HG03378 (cell line): ENCODE measurements around the gene TGFBI.
A peak's percentile ranks its signal among the peaks of the same experiment; 100 is the strongest.

Source experiments
- ATAC-seq: cut with Tn5 transposase; IDR thresholded peaks from one replicate; pipeline ENCODE4 v1.9.1; 2021; ENCODE audit warnings: mild to moderate bottlenecking, moderate library complexity; ENCODE audit not compliant: unreplicated experiment

The TGFBI gene

DNA sequence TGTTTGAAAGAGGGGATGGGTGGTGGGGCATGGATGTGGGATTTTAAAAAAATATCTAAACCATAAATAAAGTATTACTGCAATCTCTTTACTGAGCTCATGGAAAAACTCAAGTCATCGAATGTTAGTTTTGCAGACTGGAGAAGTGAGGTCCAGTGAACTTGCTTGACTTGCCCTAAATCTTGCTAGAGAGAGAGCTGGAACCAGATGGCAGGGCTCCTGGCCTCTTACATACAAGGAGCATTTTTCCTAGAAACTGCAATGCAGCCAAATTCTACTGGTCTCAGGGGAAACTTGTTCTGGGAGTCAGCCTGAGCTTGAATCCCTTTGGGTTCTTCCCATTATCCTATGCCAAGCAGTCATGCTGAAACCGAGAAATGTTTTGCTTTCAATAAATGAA lies 2.9 kb upstream of the TGFBI start:
- ATAC-seq, result no peak

DNA sequence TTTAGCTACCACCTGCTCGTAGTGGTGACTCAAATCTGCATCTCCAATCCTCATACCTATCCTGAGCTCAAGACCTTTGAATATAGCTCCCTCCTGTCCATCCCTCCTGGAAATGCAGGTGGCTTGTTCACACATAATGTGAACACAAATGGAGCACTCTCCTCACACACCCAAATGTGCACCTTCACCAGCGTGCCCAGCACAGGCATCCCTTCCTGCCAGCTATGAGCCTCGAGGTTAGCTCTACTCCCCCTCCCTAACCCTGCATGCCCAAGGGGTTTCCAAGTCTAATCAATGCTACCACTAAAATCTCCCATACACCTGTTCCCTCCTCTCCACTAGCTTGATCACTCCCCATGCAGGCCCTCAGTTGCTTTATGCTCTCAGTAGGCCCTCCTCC lies 2.2 kb upstream of the TGFBI start:
- no peak for ATAC-seq

DNA sequence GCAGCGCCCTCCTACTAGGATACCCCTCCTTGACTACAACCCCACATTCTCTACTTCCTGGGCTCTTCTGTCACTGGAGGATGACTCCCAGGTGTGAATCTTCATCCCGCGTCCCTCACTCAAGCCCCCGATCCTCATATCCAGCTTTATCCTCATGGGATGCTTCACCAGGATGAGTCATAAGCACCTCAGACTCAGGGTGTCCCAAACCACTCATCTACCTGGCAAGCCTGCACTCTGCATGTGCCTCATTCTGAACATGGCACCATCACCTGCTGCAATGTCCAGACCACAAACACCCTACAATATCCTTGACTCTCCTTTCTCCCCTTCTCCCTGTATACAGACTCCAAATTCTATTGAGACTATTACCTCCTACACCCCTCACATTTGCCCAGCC lies 1.5 kb upstream of the TGFBI start:
- ATAC-seq, result no peak

DNA sequence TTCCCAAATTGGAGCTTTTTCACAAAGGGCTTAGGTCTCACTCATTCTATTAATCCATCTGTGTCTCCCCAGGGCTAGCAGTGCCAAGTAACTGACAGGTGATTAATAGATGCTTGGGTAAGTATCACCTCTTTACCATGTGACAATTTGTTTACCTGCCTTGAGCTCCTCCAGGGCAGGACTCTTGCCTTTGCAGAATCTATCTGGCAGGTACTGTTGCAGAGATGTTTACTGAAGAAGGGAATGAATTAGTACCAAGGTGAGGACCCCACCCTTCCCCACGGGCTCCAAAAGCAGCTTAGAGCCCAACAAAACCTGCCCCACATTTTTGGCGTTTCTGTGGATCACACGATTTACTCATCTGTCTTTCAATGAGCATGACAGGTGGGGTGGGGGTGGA lies 698 bp upstream of the TGFBI start:
- no peak for ATAC-seq

DNA sequence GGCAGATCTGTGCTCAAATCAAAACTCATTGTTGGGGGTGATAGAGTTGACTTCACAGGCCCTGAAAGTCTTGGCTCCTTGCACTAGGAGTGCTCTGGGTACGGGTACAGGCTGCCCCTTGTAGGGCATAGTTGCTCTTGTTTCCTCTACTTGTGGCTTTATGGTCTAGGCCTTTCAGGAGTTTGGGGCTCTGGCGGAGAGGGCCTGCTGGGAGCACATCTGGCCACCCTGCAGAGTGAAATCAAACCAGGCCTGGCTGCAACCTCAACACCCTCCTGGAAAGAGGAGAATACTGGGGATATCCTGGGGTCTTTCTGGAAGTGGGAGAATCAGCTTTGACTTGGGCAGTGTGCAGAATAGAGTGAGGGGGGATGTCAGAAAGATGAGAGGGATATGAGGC lies 1.5 kb downstream of the TGFBI start:
- ATAC-seq, result no peak

DNA sequence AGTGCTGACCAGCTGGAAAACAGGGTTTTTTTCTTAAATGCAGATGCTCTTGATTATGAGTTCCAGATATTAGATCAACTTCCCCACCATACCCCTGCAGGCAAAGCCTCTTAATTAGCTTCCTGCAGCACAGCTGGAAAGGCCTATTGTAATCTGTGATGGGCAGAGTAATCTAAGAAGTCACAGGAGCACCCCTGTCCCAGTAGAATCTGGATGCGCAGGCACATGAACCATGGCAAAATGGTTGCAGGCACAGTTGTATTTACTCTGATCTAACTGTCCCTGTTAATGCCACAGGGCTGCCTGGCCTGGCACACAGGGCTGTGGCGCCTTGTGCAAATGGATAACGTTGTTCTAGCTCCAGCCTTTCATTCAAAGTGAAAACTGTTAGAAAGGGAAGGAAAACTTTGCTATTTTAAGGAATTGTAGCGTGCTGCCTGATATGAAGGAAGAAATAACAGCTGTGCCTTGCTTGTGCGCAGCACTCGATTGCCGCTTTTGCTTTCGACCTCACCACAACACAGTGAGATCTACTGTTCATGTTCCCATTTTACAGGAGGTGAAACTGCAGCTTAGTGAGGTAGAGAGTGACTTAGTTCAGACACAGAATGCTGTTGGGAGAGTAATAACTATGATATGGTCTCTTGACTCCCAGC lies 2.3 kb downstream of the TGFBI start:
- ATAC-seq, result no peak

DNA sequence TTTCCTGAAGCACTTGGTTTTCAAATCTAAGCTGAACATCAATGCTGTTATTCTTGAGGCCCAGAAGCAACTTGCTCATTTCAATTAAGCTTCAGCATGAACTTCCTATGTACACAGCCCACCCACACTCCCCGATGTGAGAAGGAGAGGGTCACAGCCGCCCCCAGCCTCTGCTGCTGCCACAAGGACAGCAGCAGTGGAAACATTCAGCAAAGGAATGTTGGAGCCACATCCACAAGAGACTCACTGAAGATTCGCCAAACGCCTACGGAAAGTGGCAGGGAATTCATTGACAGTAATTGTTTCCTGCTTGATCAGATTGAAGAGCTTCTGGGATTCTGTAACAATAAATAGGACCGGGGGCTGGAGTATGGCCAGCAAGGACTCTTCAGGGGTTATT lies 2.9 kb downstream of the TGFBI start:
- ATAC-seq, result no peak

DNA sequence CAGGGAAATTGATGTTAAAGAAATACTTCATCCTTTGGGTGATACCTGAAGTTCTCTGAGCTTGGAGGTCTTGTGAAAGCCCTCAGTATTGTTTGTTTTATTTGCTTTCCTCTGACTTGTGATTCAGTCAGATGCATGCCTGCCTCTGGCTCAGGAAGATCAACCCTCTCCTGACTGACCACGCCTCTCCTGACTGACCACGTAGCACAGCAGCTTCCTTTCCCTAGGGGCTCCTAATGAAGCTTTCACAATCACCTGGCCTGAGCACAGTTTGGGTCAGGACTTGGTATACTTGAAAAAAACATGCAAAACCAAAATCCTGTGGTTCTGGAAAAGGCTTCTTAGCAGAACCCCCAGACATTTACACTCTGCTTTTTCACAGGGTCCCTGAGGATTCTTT lies 3.8 kb downstream of the TGFBI start:
- no peak for ATAC-seq

DNA sequence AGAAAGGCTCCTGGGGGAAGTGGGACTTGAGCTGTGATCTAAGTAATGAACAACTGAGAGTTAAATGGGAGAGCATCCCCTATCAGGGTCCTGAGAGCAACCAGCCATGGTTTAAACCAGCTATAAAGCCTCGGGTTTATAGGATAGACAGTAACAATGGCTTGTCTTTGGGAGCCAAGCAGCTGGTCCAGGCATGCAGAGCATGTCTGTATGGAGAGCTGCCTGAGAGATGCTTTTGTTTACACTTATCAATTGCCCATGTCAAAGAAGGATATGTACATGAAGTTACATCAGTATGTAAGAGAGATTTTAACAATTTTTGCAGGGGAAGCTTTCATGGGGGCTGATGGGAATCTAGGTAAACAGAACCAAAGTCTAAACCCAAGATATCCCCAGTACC lies 4.4 kb downstream of the TGFBI start:
- ATAC-seq, result no peak

DNA sequence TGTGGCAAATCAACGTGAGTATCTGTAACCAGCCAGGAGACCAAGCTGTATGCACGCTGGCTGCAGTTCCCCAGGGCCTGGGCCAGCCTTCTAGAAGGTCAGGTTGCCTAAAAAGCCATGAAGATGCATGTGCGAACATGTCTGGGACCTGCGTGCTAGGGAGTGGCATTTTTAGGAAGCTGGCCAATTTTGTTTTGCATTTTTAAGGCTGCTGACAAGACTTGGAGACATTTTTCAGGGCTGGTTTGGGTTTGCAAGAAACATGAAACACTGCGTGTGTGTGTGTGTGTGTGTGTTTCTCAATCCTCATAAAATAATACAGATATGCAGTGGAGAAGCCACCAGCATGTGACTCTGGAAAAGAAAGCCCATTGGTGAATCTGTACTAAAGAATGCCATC lies 5.1 kb downstream of the TGFBI start:
- ATAC-seq, result no peak

DNA sequence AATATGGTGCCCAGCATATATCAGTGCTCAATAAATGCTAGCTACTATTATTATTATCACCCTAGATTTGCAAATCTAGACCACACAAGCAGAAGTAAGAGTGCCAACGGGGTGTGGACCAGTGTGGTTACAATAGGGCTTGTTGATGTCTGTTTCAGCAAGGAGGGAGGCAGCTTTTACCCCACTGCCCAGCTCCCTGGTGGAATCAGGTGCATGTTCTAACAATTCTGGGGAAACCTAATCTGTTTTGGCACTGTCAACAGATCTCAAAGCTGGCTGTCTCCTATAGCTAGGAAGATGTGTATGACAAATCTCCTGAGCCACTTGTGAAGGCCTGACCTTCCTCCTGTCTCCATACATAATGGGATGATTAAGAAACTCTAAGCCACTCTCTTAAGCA lies 5.7 kb downstream of the TGFBI start:
- no peak for ATAC-seq

DNA sequence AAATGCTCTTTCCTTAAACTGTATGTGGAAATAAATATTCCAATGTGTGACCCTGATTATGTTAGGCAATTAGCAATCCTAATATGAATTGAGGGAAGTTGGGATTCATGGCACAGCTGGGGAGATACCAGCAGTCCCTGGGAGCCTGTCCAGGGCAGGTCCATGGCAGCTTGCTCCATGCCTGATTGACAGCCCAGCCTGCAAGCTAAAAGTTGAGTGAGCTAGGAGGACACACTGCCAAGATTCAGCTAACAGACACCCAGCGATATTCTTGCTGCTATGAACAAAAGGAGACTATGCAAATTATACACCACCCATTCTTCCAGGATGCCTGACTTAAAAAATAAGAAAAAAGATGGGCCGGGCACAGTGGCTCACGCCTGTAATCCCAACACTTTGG lies 6.2 kb downstream of the TGFBI start:
- no peak for ATAC-seq

DNA sequence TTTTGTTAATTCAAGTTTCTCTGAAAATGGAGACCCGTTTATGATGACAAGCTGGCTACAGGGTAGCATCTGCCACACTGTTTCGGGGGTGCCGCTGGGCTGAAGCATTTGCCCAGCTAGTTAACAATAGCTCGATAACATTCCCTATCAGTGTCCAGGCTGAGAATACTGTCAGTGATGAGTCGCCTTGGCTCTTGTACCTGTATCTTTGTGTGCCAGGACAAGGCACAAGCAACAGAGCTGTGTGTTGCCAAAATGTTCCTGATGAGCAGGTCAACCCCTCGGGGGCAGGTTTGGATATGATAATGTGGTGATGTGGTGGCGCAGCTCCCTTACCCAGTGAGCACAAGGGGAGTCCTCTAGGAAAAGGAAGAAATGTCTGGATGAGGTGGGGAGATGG lies 7.0 kb downstream of the TGFBI start:
- ATAC-seq, result no peak

DNA sequence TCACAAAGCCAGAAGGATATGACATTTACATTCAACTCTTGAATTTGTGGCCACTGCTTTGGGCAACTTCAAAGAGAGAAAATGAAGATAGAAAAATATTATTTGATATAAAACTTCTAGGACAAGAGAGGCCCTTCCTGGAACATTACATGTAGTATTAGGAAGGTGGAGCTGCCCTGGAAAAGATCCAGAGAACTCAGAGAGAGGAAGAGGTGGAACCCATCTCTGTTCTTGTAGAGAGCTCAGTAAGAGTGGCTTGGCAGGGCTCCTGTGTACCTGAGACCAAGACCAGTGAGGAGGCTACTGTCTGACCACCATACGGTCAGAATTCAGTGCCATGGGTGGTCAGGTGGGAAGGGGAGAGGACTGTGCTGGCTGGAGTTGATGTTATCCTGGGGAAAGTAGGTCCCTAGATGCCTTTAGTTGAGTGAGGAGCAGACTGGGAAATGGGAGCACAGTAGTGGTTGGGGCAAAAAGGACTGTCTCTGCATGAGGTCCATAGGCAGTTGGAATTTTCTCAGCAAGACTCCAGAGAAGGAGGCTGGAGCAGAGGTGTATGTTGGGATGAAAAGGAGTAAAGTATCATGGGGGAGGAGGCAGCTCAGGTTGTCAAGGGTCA lies 7.6 kb downstream of the TGFBI start:
- no peak for ATAC-seq

DNA sequence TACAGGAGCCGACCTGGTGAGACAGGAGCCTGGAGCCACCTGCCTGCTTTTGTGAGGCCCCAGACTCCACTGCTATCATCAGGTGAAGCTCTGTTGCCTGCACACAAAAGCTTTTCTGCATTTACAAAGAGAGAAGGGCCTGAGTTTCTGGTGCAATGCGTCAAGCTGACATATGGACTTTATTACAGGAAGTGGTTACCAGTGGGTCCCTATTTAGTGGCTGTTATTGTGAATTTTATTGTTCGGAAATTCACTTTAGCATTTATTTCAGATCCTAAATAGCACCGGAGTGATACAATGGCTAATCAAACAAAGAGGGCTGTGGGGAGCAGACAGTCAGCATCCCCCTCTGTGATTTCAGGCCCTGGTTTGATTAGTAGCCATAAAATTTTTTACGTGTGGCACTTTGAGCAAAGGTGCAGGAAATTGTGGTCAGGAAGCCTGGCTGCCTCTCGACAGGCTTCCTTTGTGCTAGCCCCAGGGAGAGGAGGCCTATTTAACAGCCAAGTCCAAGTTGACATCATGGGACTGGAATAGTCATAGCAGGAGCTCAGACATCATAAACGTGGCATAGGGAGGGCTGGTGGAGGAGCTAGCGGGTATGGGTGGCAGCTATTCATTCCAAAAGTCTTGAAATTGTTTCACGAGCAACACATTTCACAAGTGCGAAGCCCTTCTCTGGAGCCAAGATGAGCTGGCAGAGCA lies 8.4 kb downstream of the TGFBI start:
- ATAC-seq, result peak; percentile 71

DNA sequence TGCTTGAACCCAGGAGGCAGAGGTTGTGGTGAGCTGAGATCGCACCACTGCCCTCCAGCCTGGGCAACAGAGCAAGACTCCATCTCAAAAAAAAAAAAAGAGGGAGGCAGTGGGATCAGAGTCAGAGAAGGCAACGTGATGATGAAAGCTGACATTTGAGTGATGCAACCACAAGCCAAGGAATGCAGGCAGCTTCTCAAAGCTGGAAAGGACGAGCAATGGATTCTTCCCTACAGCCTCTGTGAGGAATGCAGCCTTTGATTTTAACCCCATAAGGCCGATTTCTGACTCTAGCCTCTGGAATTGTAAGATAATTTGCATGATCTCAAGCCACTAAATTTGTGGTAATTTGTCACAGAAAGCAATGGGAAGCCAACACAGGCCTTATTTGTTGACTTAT lies 9.8 kb downstream of the TGFBI start:
- no peak for ATAC-seq

DNA sequence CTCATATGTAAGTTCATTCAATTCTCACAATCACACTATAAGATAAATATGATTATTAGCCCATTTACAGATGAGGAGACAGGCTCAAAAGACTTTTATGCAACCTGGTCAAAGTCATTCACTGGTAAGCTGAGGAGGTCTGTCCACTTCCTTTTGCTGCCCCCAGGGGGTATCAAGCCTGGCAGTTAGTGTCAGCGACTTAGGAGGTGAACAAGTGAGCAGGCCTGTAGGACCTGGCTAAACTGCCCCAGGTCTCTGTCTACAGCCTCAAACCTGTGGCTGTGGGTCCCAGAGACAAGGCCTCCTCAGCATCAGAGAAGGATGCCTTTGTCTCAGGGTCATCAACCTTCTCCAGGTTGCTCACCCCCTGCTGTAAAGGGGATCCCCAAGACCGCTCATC lies 10.4 kb downstream of the TGFBI start:
- no peak for ATAC-seq

DNA sequence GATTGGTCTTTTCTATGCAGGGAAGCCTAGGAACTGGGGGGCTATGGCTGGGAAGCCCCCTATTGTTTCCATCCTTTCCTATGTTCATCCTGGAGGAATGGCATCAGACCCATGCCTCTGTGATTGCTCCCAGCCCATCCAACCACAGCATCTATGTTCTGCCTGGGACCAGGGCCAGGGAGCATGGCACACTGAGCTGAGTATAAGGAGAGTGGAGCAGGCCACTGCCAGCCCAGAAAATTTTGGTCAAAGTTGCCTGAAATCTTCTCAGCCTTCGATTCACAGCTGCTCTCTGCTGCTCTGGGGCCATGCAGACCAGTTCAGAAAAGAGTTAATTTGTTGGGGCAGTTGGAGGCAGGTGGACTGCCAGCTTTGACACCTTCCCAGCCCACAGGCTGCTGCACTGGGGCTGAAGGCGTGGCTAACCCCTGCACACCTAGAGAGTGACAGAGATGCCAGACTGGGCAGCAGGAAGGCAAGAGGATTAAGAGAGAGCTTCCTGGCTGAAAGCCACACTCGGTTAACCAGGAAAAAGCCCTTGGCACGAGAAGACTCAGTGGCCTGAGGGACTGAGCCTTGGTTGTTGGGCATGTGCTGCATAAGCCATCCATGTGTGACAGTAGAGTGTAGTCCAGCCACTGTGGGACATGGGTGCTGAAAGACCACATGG lies 12.1 kb downstream of the TGFBI start:
- ATAC-seq, result no peak

DNA sequence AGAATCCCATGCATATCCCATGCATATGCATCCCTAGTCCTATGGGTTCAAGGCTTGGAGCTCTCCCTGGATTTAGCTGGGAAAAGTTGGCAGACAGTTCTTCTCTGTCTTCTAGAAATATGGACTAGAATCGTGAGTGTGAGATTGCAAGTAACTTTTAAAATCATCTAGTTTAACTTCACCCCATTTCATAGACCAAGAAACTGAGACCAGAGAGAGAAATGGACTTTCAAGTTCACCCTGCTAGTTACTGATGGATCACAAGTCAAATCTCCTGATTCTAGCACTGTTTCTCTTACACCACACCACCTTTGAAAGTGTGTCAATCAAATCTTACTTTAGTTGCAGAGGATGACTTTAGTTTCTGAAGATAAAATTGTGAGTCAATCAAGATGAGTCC lies 13.4 kb downstream of the TGFBI start:
- no peak for ATAC-seq

DNA sequence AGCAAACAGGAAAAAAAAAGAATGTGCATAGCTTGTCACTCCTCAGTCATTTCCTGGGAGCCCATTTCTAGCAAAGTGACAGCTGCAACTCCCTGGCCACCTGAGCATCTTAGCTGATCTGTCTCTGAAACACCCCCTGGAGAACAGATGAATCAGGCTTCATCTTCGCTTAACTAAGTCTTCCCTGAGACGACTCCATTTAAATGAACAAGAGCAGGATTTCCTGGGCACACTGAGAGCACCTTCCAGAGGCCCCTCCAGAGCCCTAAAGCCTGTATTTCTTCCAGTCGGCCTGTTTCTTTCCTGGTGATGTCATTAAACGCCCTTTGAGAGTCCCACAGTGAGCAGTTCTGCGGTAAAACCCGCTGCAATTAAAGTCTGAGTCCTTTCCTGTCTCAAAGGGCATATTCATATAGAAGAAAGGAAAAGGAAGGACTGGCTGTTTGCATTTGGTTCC lies 13.9 kb downstream of the TGFBI start:
- no peak for ATAC-seq

DNA sequence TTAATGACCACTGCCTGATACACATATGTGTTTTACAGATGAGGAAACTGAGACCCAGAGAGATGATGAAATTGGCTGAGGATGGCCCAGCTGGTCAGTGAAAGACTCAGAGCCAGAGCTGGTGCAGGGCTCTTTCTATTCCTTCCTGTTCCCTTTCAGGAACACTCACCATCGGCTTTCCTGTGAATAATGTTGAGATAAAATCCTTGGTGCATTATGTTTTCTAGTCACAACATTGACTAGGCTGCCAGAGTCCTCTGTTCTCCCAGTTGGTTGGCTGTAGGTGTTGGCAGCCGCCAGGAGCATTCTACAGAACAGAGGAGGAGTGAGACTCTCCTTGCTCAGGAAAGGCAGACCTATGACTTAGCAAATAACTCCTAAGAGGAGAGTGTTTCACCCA lies 14.8 kb downstream of the TGFBI start:
- ATAC-seq, result no peak
